CD4-positive, alpha-beta T cell treated with Interferon gamma for 1 hour (primary cell): ENCODE results near the gene RPS6KB2.
"Not testable (repeated sequence)": the region's sequence is repeated elsewhere in the genome, so short reads cannot be mapped to it uniquely, and the experiment has no call there.

ENCODE experiments used
- DNase-seq: peaks from one replicate; pipeline ENCODE4 v3.0.0-alpha.2; 2020

Gene RPS6KB2

GRCh38 chr11:67445515-67445914, 17.2 kb downstream of the RPS6KB2 start:
- DNase-seq: no peak

- no peak for DNase-seq
Measured at GRCh38 chr11:67448220-67448609, 19.9 kb downstream of the RPS6KB2 start.

GRCh38 chr11:67449116-67449844, 21.0 kb downstream of the RPS6KB2 start:
- no peak for DNase-seq

- DNase-seq: no peak
Measured at GRCh38 chr11:67450796-67451657, 22.7 kb downstream of the RPS6KB2 start.

- DNase-seq: no peak
Measured at GRCh38 chr11:67451658-67451976, 23.3 kb downstream of the RPS6KB2 start.

GRCh38 chr11:67452141-67452952, 24.1 kb downstream of the RPS6KB2 start, which contains the start of gene GPR152:
GPR152 (minus strand) TSS chr11:67452729; CDS start chr11:67452724, 5 bp downstream.
- DNase-seq: no peak

- no peak for DNase-seq
Measured at GRCh38 chr11:67453816-67454732, 25.8 kb downstream of the RPS6KB2 start.

GRCh38 chr11:67455054-67455453, 26.8 kb downstream of the RPS6KB2 start, which contains the start of gene CABP4:
CABP4 (plus strand) TSS chr11:67455354; CDS start chr11:67455424, 70 bp downstream.
- no peak for DNase-seq

- no peak for DNase-seq
Measured at GRCh38 chr11:67456068-67456705, 27.9 kb downstream of the RPS6KB2 start.

GRCh38 chr11:67457453-67457852, 29.2 kb downstream of the RPS6KB2 start:
- DNase-seq: no peak

- no peak for DNase-seq
Measured at GRCh38 chr11:67458266-67458665, 30.0 kb downstream of the RPS6KB2 start.

- no peak for DNase-seq
Measured at GRCh38 chr11:67463186-67463585, 34.9 kb downstream of the RPS6KB2 start.

GRCh38 chr11:67463680-67464410, 35.6 kb downstream of the RPS6KB2 start:
- DNase-seq: peak; percentile 68

- peak; percentile 95 for DNase-seq
Measured at GRCh38 chr11:67464411-67465188, 36.3 kb downstream of the RPS6KB2 start.

GRCh38 chr11:67465189-67465510, 36.9 kb downstream of the RPS6KB2 start:
- no peak for DNase-seq

- not testable (repeated sequence) for DNase-seq
Measured at GRCh38 chr11:67465530-67465929, 37.2 kb downstream of the RPS6KB2 start.

GRCh38 chr11:67466367-67466766, 38.1 kb downstream of the RPS6KB2 start:
- DNase-seq: no peak

GRCh38 chr11:67466962-67467771, 38.9 kb downstream of the RPS6KB2 start:
- DNase-seq: no peak

GRCh38 chr11:67468056-67468455, 39.8 kb downstream of the RPS6KB2 start:
- no peak for DNase-seq
